Muscle layer of duodenum (tissue), 2 donors: Measurements from ENCODE around the gene CDYL.
A peak's percentile ranks its signal among the peaks of the same experiment; 100 is the strongest.

Source experiments
- H3K27ac ChIP-seq: one replicate; pipeline ENCODE4 v1.7.0; 2013; ENCODE audit warnings: mild to moderate bottlenecking, low read length
- H3K27me3 ChIP-seq: one replicate; pipeline ENCODE4 v1.7.0; 2013; ENCODE audit warnings: low read depth, mild to moderate bottlenecking, control low read depth, low read length
- H3K36me3 ChIP-seq, 2 donors: one replicate each; pipeline ENCODE4 v1.7.0; 2013; ENCODE audit warnings: low read length in 2 of 2, control low read depth in 1 of 2, mild to moderate bottlenecking in 1 of 2; ENCODE audit not compliant: insufficient read depth in 2 of 2, control insufficient read depth in 1 of 2
- H3K4me1 ChIP-seq, 2 donors: one replicate each; pipeline ENCODE4 v1.7.0; 2013; ENCODE audit warnings: low read length in 2 of 2, mild to moderate bottlenecking in 2 of 2, control low read depth in 1 of 2, moderate library complexity in 1 of 2; ENCODE audit not compliant: insufficient read depth in 2 of 2, control insufficient read depth in 1 of 2
- H3K4me3 ChIP-seq, 2 donors: one replicate each; pipeline ENCODE4 v1.7.0; 2013; ENCODE audit warnings: low read length in 2 of 2, low read depth in 1 of 2, mild to moderate bottlenecking in 1 of 2
- H3K9me3 ChIP-seq, 2 donors: one replicate each; pipeline ENCODE4 v1.7.0; 2013; ENCODE audit warnings: low read length in 2 of 2, control low read depth in 1 of 2, mild to moderate bottlenecking in 1 of 2; ENCODE audit not compliant: control insufficient read depth in 1 of 2
- donor health status: healthy.

Gene CDYL

DNA sequence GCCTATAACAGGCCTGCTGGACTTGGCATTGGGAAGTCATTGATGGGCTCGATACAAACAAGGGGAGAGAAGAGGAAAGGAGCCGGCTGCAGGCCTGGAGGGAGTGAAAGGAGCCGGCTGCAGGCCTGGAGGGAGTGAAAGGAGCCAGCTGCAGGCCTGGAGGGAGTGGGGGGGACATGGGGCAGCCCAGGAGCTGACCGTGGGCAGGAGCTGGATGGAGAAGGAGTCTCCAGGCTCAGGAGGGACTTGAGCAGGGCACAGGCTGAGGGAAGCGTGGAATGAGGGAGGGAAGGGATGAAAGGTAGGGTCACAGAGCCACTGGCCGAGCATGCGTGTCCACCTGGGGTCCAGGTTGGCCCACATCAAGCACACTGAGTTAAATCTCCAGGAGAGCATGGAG lies 195.6 kb downstream of the CDYL start:
- H3K4me1 ChIP-seq: peaks cover 0 to 7% of the 10 kb centered on the region in 2 donors
- H3K9me3 ChIP-seq: no peaks in the 10 kb centered on the region
- H3K36me3 ChIP-seq: no peaks in the 10 kb centered on the region
- H3K27me3 ChIP-seq: no peaks in the 10 kb centered on the region
- no peak overlapping the region for H3K4me3 ChIP-seq
- H3K27ac ChIP-seq: no peak overlapping the region

GRCh38 chr6:4972438-4972837 lies 196.2 kb downstream of the CDYL start:
- no peak overlapping the region for H3K27ac ChIP-seq
- peaks cover 0 to 7% of the 10 kb centered on the region in 2 donors for H3K4me1 ChIP-seq

GRCh38 chr6:4973415-4973814 lies 197.2 kb downstream of the CDYL start:
- Histone ChIP-seq H3K27me3 (no peaks in the 10 kb centered on the region), H3K4me1 (peaks cover 0 to 7% of the 10 kb centered on the region in 2 donors), H3K9me3 (peaks cover 2 to 4% of the 10 kb centered on the region in 2 donors), H3K36me3 (no peaks in the 10 kb centered on the region), H3K4me3 (no peak overlapping the region), H3K27ac (no peak overlapping the region)

More at GRCh38 chr6:4972438-4972837, 196.2 kb downstream of the CDYL start:
- Histone ChIP-seq H3K9me3 (no peaks in the 10 kb centered on the region), H3K27me3 (no peaks in the 10 kb centered on the region), H3K4me3 (no peak overlapping the region), H3K36me3 (no peaks in the 10 kb centered on the region)

DNA sequence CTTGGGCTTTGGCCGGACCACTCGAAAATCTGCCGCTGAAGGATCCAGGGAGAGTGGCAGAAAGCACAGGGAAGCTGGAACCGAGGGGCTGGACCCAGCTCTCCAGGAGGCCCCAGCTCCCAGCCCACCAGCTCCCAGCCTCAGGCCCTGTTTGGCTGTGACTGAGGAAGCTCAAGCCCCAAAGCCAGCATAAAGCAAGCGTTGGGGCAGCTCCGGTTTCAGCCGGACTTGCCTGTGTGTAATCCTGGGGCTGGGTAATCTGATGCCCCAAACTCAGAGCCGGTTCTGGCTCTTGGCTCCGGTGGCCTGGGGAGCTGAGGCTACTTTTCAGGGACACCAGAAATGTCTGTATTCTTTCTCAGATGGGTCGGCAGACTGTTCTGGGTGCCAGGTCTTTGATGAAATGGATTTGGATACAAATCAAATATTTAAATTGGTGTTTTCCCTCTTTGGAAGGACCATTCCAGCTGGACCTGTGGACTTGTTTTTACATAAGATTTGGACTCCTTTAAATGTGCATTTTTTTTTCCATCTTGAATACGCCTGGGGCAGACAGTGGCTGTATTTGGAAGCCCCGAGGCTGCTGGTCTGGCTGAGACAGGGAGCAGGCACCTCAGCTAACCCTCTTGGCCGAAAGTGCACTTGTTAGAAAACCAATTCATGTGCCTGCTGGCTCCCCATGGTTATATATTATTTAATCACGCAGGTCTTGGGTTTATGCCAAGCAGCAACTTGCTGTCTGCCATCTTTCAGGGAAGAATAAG lies 198.0 kb downstream of the CDYL start:
- Histone ChIP-seq H3K4me3 (no peak overlapping the region), H3K9me3 (peaks cover 4 to 5% of the 10 kb centered on the region in 2 donors), H3K36me3 (no peaks in the 10 kb centered on the region), H3K27me3 (no peaks in the 10 kb centered on the region), H3K4me1 (peaks cover 0 to 7% of the 10 kb centered on the region in 2 donors), H3K27ac (peak overlapping the region; percentile 40)

DNA sequence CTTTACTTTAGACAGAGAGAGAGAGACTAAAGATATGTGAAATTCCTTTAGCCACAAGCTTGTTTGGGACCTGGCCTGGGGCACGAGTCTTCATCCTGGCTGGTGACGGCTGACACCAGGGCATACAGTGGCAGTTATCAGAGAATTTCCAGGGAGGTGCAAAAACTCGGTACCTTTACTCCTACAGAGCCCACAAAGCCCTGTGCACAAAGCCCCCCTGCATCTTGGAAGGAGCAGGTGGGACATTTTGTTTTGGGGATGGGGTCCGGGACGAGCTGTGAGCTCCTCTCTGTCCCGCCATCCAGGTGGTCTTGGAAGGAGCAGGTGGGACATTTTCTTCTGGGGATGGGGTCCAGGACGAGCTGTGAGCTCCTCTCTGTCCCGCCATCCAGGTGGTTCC lies 198.8 kb downstream of the CDYL start:
- Histone ChIP-seq H3K27me3 (no peaks in the 10 kb centered on the region), H3K4me1 (peaks cover 0 to 6% of the 10 kb centered on the region in 2 donors), H3K36me3 (no peaks in the 10 kb centered on the region), H3K4me3 (no peak overlapping the region), H3K27ac (no peak overlapping the region), H3K9me3 (peaks cover 4 to 13% of the 10 kb centered on the region in 2 donors)

DNA sequence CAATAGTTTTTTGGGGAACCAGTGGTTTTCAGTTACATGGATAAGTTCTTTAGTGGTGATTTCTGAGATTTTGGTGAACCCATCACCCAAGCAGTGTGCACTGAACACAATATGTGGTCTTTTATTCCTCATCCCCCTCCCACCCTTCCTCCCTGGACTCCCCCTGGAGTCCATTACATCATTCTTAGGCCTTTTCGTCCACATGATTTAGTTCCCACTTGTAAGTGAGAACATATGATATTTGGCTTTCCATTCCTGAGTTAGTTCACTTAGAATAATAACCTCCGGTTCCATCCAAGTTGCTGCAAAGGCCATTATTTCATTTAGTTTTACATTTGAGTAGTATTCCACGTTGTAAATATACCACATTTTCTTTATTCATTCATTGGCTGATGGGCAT lies 199.3 kb downstream of the CDYL start:
- no peak overlapping the region for H3K4me3 ChIP-seq
- no peak overlapping the region for H3K27ac ChIP-seq
- H3K36me3 ChIP-seq: no peaks in the 10 kb centered on the region
- no peaks in the 10 kb centered on the region for H3K27me3 ChIP-seq
- peaks cover 0 to under 1% of the 10 kb centered on the region in 2 donors for H3K4me1 ChIP-seq
- peaks cover 4 to 13% of the 10 kb centered on the region in 2 donors for H3K9me3 ChIP-seq

DNA sequence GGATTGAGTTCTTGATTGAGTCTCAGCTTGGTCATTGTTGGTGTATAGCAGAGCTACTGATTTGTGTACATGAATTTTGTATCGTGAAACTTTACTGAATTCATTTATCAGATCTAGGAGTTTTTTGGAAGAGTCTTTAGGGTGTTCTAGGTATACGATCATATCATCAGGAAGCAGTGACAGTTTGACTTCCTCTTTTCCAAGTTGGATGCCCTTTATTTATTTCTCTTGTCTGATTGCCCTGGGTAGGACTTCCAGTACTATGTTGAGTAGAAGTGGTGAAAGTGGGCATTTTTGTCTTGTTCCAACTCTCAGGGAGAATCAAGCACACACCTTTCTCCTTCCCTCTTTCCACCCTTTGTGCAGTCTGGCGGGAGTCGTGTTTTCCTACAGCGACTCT lies 201.3 kb downstream of the CDYL start:
- H3K27ac ChIP-seq: no peak overlapping the region
- no peak overlapping the region for H3K4me3 ChIP-seq
- H3K9me3 ChIP-seq: peaks cover 4 to 13% of the 10 kb centered on the region in 2 donors
- no peaks in the 10 kb centered on the region for H3K4me1 ChIP-seq
- H3K36me3 ChIP-seq: no peaks in the 10 kb centered on the region
- no peaks in the 10 kb centered on the region for H3K27me3 ChIP-seq

DNA sequence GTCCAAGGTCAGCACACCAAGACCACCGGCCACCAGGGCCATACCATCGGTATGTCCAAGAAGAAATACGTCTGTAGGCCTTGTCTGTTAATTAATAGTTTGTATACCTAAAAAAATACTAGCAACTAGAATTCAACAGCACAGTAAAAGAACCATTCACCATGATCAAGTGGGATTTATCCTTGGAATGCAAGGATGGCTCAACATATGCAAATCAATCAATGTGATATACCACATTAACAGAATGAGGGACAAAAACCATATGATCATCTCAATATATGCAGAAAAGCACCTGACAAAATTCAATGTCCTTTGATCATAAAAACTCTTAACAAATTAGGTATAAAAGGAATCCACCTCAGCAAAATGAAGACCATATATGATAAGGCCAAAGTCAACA lies 203.2 kb downstream of the CDYL start:
- Histone ChIP-seq H3K4me1 (no peaks in the 10 kb centered on the region), H3K4me3 (no peak overlapping the region), H3K27ac (no peak overlapping the region), H3K36me3 (no peaks in the 10 kb centered on the region), H3K27me3 (no peaks in the 10 kb centered on the region), H3K9me3 (peaks cover 4 to 13% of the 10 kb centered on the region in 2 donors)

DNA sequence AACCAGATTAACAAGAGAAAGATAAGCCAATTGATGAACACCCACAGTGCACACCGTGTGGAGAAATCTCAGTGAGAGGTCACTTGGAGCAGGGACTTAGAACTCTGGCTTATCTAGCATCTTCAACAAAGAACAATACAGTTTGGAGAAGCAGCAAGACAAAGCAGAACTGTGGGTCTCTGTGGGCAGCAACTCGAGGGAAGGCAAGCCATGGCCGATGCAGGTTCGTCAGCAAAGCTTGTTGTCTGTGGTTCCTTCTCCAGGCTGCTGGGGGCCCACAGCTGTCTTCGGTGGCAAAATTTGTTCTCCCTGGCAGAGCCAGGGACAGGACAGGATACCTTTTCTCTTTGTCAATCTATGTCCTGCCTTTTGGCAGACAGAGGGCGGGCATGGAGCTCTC lies 205.6 kb downstream of the CDYL start:
- H3K27me3 ChIP-seq: no peaks in the 10 kb centered on the region
- no peaks in the 10 kb centered on the region for H3K36me3 ChIP-seq
- H3K9me3 ChIP-seq: peaks cover 4 to 13% of the 10 kb centered on the region in 2 donors
- H3K27ac ChIP-seq: no peak overlapping the region
- H3K4me3 ChIP-seq: no peak overlapping the region
- no peaks in the 10 kb centered on the region for H3K4me1 ChIP-seq

DNA sequence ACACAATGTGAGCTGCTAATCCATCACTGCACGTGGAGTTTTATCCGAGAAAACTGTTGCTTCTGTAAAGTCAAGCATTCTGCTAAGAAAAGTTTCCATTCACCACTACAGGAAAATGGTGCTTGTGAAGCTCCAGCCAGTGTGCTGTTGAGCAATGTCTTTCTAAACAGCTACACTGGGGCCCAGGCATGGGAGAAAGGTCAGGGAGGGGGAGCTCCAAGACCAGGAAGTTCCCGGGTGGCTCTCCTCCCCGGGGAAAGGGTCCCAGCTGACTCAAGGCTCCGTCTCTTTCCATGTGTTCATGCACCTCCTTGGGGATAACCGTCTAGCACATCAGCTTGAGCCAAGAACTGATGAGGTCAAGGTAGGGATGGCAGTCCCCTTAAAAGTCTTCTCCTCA lies 207.1 kb downstream of the CDYL start:
- Histone ChIP-seq H3K9me3 (peaks cover 0 to 17% of the 10 kb centered on the region in 2 donors), H3K27me3 (no peaks in the 10 kb centered on the region), H3K4me3 (no peak overlapping the region), H3K36me3 (no peaks in the 10 kb centered on the region), H3K27ac (no peak overlapping the region), H3K4me1 (no peaks in the 10 kb centered on the region)

GRCh38 chr6:4986999-4987398 lies 210.8 kb downstream of the CDYL start:
- Histone ChIP-seq H3K9me3 (peaks cover 0 to 6% of the 10 kb centered on the region in 2 donors), H3K4me1 (no peaks in the 10 kb centered on the region), H3K36me3 (no peaks in the 10 kb centered on the region), H3K4me3 (no peak overlapping the region), H3K27ac (no peak overlapping the region), H3K27me3 (no peaks in the 10 kb centered on the region)

DNA sequence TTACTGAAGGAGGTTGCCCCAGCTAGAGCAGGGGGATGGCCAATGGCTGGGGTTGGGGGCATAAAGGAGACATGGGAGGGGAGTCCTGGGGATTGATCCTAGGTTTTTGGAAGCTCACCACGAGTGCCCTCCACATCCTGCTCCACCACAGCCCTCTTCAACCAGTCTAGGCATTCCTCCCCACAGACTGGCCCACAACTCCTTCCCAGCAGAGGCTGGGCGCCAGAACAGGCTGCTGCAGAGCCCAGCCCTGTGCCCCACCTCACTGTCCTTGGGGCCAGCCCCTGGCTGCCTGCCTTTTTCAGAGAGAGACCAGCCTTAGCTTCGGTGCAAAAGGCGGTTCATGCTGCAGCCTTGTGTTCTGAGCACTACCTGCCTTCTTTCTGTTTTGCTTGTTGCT lies 211.2 kb downstream of the CDYL start:
- Histone ChIP-seq H3K27me3 (no peaks in the 10 kb centered on the region), H3K4me1 (no peaks in the 10 kb centered on the region), H3K9me3 (peaks cover 0 to 6% of the 10 kb centered on the region in 2 donors), H3K36me3 (no peaks in the 10 kb centered on the region), H3K4me3 (no peak overlapping the region), H3K27ac (no peak overlapping the region)
